Mesothelial cell of epicardium (in vitro differentiated cells): ENCODE results near the gene GALNS. TPM values are rescaled to one million over a fixed set of nuclear protein-coding genes. Genes with fewer than 3 reads are reported as not detected.

Source experiments
- DNase-seq, 2 experiments: peaks; one replicate each; pipeline ENCODE4 v3.0.0; 2021; ENCODE audit warnings: low spot score in 2 of 2; ENCODE audit not compliant: unreplicated experiment in 2 of 2
- H3K27ac Mint-ChIP-seq: 2 replicates; pipeline ENCODE4 v1.8.0; 2021; ENCODE audit warnings: mixed read lengths
- H3K27me3 Mint-ChIP-seq: 2 replicates; pipeline ENCODE4 v1.8.0; 2021; ENCODE audit warnings: low read depth, mixed read lengths
- H3K36me3 Mint-ChIP-seq: 2 replicates; pipeline ENCODE4 v1.8.0; 2021; ENCODE audit warnings: mixed read lengths
- H3K4me1 Mint-ChIP-seq: 2 replicates; pipeline ENCODE4 v1.8.0; 2021; ENCODE audit warnings: mixed read lengths
- H3K4me3 Mint-ChIP-seq: 2 replicates; pipeline ENCODE4 v1.8.0; 2021; ENCODE audit warnings: mild to moderate bottlenecking, moderate library complexity, mixed read lengths
- H3K9me3 Mint-ChIP-seq: 2 replicates; pipeline ENCODE4 v1.8.0; 2021; ENCODE audit warnings: mixed read lengths
- total RNA-seq: library from RNA; stranded (reverse); gene quantifications from 3 replicates; pipeline ENCODE4 v1.2.1, GENCODE V29; 2021
- TF ChIP-seq, protein P1 (sequence below): fragments of 200-600 bp; sonication (generic); IDR thresholded peaks from one replicate; pipeline ENCODE4 v1.5.0; 2021; ENCODE audit warnings: antibody characterized with exemption; ENCODE audit not compliant: unreplicated experiment

Gene GALNS
- total RNA-seq, 1 donor from 2014 or later, result 42.4 TPM

DNA sequence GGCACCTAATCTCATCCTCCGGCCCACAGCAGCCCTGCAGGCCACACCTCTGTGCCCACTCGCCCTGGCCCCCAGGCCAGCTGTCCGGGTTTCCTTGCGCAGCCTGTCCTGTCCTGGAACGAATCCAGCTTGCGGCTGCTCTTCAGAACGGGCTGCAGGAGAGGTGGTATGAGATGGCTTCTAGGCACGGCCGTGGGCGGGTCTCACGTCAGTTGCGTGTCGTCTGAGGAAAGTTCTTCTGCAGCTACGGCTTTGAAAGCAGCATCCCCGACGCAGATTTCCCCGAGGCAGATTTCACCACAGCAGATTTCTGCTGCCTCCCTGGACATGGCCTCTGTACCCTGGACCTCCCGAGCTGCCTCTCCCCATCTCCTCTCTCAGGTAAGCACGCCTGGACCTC is 18.2 kb downstream of the GALNS start:
- H3K36me3 Mint-ChIP-seq, result peaks cover 4% of the 10 kb centered on the region
- H3K4me1 Mint-ChIP-seq, result no peaks in the 10 kb centered on the region
- TF ChIP-seq, protein P1, sequence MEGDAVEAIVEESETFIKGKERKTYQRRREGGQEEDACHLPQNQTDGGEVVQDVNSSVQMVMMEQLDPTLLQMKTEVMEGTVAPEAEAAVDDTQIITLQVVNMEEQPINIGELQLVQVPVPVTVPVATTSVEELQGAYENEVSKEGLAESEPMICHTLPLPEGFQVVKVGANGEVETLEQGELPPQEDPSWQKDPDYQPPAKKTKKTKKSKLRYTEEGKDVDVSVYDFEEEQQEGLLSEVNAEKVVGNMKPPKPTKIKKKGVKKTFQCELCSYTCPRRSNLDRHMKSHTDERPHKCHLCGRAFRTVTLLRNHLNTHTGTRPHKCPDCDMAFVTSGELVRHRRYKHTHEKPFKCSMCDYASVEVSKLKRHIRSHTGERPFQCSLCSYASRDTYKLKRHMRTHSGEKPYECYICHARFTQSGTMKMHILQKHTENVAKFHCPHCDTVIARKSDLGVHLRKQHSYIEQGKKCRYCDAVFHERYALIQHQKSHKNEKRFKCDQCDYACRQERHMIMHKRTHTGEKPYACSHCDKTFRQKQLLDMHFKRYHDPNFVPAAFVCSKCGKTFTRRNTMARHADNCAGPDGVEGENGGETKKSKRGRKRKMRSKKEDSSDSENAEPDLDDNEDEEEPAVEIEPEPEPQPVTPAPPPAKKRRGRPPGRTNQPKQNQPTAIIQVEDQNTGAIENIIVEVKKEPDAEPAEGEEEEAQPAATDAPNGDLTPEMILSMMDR, result no peak
- no peaks in the 10 kb centered on the region for H3K27me3 Mint-ChIP-seq
- no peaks in the 10 kb centered on the region for H3K9me3 Mint-ChIP-seq
- no peak for DNase-seq
- H3K27ac Mint-ChIP-seq, result no peak overlapping the region
- H3K4me3 Mint-ChIP-seq, result no peak overlapping the region

DNA sequence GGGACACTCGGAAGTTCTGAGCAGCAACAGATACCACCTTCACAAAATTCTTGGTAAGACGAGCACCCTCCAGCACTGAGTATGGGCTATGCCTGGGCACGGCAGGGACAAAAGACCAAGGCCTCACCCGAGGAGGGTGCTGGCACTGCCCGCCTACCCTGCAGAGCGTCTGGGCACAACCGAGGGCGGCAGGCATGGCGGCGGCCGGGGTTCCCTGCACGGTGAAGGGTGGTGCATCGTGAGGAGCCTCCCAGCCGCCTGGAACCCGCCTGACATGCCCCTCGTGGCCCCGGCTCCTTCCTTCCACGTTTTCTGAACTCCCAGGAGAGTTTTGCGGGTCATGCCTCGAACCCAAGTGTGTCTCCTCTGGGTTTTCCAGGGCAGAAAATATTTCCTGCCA is 18.9 kb downstream of the GALNS start:
- no peaks in the 10 kb centered on the region for H3K27me3 Mint-ChIP-seq
- H3K4me3 Mint-ChIP-seq, result no peak overlapping the region
- no peak for DNase-seq
- H3K27ac Mint-ChIP-seq, result no peak overlapping the region
- H3K36me3 Mint-ChIP-seq, result peaks cover 4% of the 10 kb centered on the region
- no peaks in the 10 kb centered on the region for H3K4me1 Mint-ChIP-seq
- H3K9me3 Mint-ChIP-seq, result no peaks in the 10 kb centered on the region
- TF ChIP-seq, protein P1, result no peak

DNA sequence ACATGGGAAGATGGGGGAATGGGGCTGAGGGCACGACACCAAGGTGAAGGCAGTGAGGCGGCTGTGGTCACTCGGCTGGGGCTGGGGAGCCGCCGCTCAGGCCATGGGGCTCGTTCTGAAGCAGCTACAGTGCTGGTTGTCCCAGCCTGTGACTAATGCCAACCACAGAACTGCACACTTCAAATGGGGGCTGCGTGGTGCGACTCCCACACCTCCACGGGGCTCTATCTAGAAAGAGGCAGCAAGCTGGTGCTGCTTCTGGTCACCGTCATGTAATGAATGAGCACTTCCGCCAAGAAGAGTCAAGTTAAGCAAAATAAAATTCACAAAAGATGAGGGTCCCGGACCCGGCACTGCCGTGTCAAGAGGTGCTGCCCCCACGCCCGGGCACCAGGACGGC is 20.0 kb downstream of the GALNS start:
- Mint-ChIP-seq H3K27me3 (no peaks in the 10 kb centered on the region), H3K4me3 (no peak overlapping the region), H3K36me3 (peaks cover 4% of the 10 kb centered on the region), H3K9me3 (no peaks in the 10 kb centered on the region), H3K27ac (no peak overlapping the region), H3K4me1 (no peaks in the 10 kb centered on the region)
- TF ChIP-seq, protein P1, result no peak
- no peak for DNase-seq

DNA sequence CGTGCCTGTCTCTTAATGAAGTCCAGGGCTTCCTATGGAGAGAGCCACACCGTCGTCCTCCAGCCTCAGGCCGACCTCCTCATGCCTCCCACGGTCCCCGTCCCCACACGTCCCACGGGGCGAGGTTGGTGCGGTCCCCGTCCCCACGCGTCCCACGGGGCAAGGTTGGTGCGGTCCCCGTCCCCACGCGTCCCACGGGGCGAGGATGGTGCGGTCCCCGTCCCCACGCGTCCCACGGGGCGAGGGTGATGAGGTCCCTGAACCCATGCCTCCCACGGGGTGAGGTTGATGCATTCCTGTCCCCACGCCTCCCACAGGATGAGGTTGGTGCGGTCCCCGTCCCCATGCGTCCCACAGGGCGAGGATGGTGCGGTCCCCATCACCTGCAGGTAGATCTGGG is 20.9 kb downstream of the GALNS start:
- Mint-ChIP-seq H3K36me3 (peaks cover 4% of the 10 kb centered on the region), H3K27ac (no peak overlapping the region)
- TF ChIP-seq, protein P1, result no peak

DNA sequence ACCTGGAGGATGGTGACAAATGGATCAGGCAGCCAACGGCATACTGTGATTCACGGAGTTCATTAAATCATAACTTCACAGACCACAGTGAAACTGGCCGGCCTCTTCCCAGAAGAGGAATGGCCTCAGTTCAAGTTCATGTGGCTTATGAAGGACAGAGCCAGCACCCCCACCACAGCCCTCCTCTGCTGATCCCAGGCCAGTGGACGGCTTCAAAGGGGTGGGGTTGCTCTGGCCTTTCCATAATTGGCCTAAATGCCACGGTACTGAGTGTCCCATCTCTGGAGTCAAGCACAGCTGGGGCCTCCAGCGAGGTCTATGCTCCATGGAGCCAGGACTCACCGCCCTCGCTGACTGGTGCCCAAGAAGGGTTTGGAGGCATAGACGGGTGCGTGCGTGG is 21.4 kb downstream of the GALNS start:
- Mint-ChIP-seq H3K4me1 (no peaks in the 10 kb centered on the region), H3K27ac (no peak overlapping the region), H3K27me3 (no peaks in the 10 kb centered on the region), H3K9me3 (no peaks in the 10 kb centered on the region), H3K4me3 (no peak overlapping the region), H3K36me3 (peaks cover 4% of the 10 kb centered on the region)
- no peak for DNase-seq
- TF ChIP-seq, protein P1, result no peak

More for the DNA sequence above, 20.9 kb downstream of the GALNS start:
- Mint-ChIP-seq H3K4me1 (no peaks in the 10 kb centered on the region), H3K9me3 (no peaks in the 10 kb centered on the region), H3K4me3 (no peak overlapping the region), H3K27me3 (no peaks in the 10 kb centered on the region)
- no peak for DNase-seq

DNA sequence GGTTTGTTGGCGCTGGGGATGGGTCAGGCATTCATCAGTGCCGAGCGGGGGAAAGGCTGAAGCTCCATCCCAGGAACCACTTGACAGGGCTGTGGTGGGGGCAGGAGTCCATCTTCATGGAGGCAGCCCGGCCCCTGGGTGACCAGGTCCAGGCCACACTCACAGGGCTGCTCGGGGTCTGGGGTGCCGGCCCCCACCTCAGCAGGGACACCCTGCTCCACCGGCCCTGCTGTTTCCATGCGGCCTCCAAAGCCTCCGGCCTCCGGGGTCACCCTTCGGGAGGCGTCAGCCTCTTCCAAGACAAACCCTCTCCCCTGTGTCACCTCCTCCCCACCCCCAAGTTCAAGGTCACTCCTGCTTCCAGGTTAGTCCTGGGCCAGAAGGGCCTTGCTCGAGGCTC is 22.1 kb downstream of the GALNS start:
- Mint-ChIP-seq H3K36me3 (peaks cover 4% of the 10 kb centered on the region), H3K9me3 (no peaks in the 10 kb centered on the region), H3K27me3 (no peaks in the 10 kb centered on the region), H3K4me1 (peaks cover 2% of the 10 kb centered on the region), H3K27ac (no peak overlapping the region), H3K4me3 (no peak overlapping the region)
- DNase-seq, result no peak
- TF ChIP-seq, protein P1, result no peak
